HepG2 (cell line): ENCODE measurements around the gene RRAD. TPM values are rescaled to one million over a fixed set of nuclear protein-coding genes. Genes with fewer than 3 reads are reported as not detected.
A peak's percentile ranks its signal among the peaks of the same experiment; 100 is the strongest.

Source experiments
- AFF4 ChIP-seq: sonication (generic); formaldehyde crosslinking; IDR thresholded peaks from 2 replicates; pipeline ENCODE4 v1.4.0; 2020; ENCODE audit warnings: missing genetic modification reagents
- DNMT3B ChIP-seq: conservative IDR thresholded peaks from 2 replicates; pipeline ENCODE4 v1.6.1; 2016; ENCODE audit warnings: missing biosample characterization, control low read depth
- GTF2F1 ChIP-seq: fragments of 150-350 bp; IDR thresholded peaks from 2 replicates; pipeline ENCODE4 v1.6.1; 2014; ENCODE audit warnings: low read length
- HNF1A ChIP-seq, 2 experiments: sonication (generic) in 1 of 2; formaldehyde crosslinking in 1 of 2; IDR thresholded peaks; 2 replicates each; pipeline versions ENCODE4 v1.4.0 to v1.6.1; 2016 to 2020; ENCODE audit warnings: borderline replicate concordance in 1 of 2, low read depth in 1 of 2, mild to moderate bottlenecking in 1 of 2, missing genetic modification reagents in 1 of 2
- MIER2 ChIP-seq: IDR thresholded peaks from 2 replicates; pipeline ENCODE4 v1.6.1; 2016; ENCODE audit warnings: missing biosample characterization, missing genetic modification reagents
- POLR2G ChIP-seq: fragments of 200-400 bp; formaldehyde crosslinking; IDR thresholded peaks from 2 replicates; pipeline ENCODE4 v1.6.1; 2018; ENCODE audit warnings: mild to moderate bottlenecking, low read depth, low read length, moderate library complexity
- RAD51 ChIP-seq: fragments of 450-650 bp; IDR thresholded peaks from 2 replicates; pipeline ENCODE4 v1.6.1; 2016; ENCODE audit warnings: borderline replicate concordance
- ZBTB37 ChIP-seq: sonication (generic); formaldehyde crosslinking; IDR thresholded peaks from 2 replicates; pipeline ENCODE4 v1.4.0; 2020; ENCODE audit warnings: mild to moderate bottlenecking, missing genetic modification reagents
- ZNF354B ChIP-seq: sonication (generic); formaldehyde crosslinking; IDR thresholded peaks from 2 replicates; pipeline ENCODE4 v1.8.0; 2022; ENCODE audit warnings: mild to moderate bottlenecking, missing genetic modification reagents
- ZNF547 ChIP-seq: sonication (generic); formaldehyde crosslinking; IDR thresholded peaks from 2 replicates; pipeline ENCODE4 v1.5.1; 2020; ENCODE audit warnings: mild to moderate bottlenecking, missing genetic modification reagents
- polyA plus RNA-seq, 8 experiments: library from polyadenylated mRNA; depleted of rRNA in 3 of 8; stranded (reverse) in 7 of 8; unstranded in 1 of 8; fragments of >200 nt; fragmentation: Illumina TruSeq in 4 of 8; extraction: Trizol in 4 of 8; gene quantifications; 2 replicates each; pipeline versions ENCODE4 v1.2.1 to v1.2.3, GENCODE V29; 2011 to 2016; ENCODE audit warnings: low read depth in 4 of 8, missing spikeins in 1 of 8, mixed read lengths in 1 of 8; ENCODE audit not compliant: insufficient read depth in 1 of 8
- total RNA-seq, 5 experiments: library from RNA; depleted of rRNA; stranded (reverse); fragments of >200 nt; fragmentation: Illumina TruSeq; extraction: Trizol; gene quantifications; 2 replicates each; pipeline ENCODE4 v1.2.3, GENCODE V29; 2016; ENCODE audit warnings: low read depth in 1 of 5
- TF ChIP-seq, protein P1 (sequence below): sonication (generic); formaldehyde crosslinking; IDR thresholded peaks from 2 replicates; pipeline ENCODE4 v1.4.0; 2020; ENCODE audit warnings: missing genetic modification reagents, borderline replicate concordance
- TF ChIP-seq, protein P2 (sequence below): sonication (generic); formaldehyde crosslinking; conservative IDR thresholded peaks from 2 replicates; pipeline ENCODE4 v1.4.0; 2020; ENCODE audit warnings: missing genetic modification reagents
- TF ChIP-seq, protein P3 (sequence below): sonication (generic); formaldehyde crosslinking; IDR thresholded peaks from 2 replicates; pipeline ENCODE4 v1.4.0; 2020; ENCODE audit warnings: missing genetic modification reagents

The RRAD gene
- total and polyA plus RNA-seq, 2 of the 13 experiments (the other 11 are each of a cell fraction or from before 2014, with no cell fraction given) = 0.80 to 1.1 TPM

- TF ChIP-seq DNMT3B (no peak), ZNF354B (CRISPR knock-in tag) (no peak), POLR2G (no peak), RAD51 (no peak), ZBTB37 (peak; percentile 11; the same call in 1 of the 2 replicates), GTF2F1 (no peak), MIER2 (CRISPR knock-in tag) (no peak), AFF4 (CRISPR knock-in tag) (no peak), HNF1A (IDR thresholded peaks at IDR 0.05; ENCODE audit: low read depth) (peak; percentile 85), HNF1A (CRISPR knock-in tag; IDR thresholded peaks at IDR 0.05; ENCODE audit: borderline replicate concordance) (peak; percentile 84; the same call in 1 of the 2 replicates), ZNF547 (CRISPR knock-in tag) (no peak)
- TF ChIP-seq, protein P1, sequence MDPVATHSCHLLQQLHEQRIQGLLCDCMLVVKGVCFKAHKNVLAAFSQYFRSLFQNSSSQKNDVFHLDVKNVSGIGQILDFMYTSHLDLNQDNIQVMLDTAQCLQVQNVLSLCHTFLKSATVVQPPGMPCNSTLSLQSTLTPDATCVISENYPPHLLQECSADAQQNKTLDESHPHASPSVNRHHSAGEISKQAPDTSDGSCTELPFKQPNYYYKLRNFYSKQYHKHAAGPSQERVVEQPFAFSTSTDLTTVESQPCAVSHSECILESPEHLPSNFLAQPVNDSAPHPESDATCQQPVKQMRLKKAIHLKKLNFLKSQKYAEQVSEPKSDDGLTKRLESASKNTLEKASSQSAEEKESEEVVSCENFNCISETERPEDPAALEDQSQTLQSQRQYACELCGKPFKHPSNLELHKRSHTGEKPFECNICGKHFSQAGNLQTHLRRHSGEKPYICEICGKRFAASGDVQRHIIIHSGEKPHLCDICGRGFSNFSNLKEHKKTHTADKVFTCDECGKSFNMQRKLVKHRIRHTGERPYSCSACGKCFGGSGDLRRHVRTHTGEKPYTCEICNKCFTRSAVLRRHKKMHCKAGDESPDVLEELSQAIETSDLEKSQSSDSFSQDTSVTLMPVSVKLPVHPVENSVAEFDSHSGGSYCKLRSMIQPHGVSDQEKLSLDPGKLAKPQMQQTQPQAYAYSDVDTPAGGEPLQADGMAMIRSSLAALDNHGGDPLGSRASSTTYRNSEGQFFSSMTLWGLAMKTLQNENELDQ (CRISPR knock-in tag) = no peak
- TF ChIP-seq, protein P2, sequence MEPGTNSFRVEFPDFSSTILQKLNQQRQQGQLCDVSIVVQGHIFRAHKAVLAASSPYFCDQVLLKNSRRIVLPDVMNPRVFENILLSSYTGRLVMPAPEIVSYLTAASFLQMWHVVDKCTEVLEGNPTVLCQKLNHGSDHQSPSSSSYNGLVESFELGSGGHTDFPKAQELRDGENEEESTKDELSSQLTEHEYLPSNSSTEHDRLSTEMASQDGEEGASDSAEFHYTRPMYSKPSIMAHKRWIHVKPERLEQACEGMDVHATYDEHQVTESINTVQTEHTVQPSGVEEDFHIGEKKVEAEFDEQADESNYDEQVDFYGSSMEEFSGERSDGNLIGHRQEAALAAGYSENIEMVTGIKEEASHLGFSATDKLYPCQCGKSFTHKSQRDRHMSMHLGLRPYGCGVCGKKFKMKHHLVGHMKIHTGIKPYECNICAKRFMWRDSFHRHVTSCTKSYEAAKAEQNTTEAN = no peak
- TF ChIP-seq, protein P3, sequence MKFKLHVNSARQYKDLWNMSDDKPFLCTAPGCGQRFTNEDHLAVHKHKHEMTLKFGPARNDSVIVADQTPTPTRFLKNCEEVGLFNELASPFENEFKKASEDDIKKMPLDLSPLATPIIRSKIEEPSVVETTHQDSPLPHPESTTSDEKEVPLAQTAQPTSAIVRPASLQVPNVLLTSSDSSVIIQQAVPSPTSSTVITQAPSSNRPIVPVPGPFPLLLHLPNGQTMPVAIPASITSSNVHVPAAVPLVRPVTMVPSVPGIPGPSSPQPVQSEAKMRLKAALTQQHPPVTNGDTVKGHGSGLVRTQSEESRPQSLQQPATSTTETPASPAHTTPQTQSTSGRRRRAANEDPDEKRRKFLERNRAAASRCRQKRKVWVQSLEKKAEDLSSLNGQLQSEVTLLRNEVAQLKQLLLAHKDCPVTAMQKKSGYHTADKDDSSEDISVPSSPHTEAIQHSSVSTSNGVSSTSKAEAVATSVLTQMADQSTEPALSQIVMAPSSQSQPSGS (CRISPR knock-in tag) = 0 out of 2 replicates have a peak, but pooled peaks have one; percentile 27
These were observed 6.3 kb downstream of the RRAD start, which contains the start of gene CDH16 (continued) for GRCh38 chr16:66918803-66919568.
